ENCODE data around the gene TMEM176B. TPM values are rescaled to one million over a fixed set of nuclear protein-coding genes. Genes with fewer than 3 reads are reported as not detected.

The TMEM176B gene
- total RNA-seq: not detected

GRCh38 chr7:150799741-150800580 lies at the start of gene TMEM176B:
Gene TMEM176B, minus strand, starts transcription at chr7:150800364. Its CDS starts 3,795 bp downstream, at chr7:150796569.

GRCh38 chr7:150800581-150801241 lies 547 bp upstream of the TMEM176B start, which contains the start of gene TMEM176A:
Gene TMEM176A, plus strand, starts transcription at chr7:150800769. Its CDS starts 782 bp downstream, at chr7:150801551.

Other genes starting within 250 kb of the TMEM176B start
- 3.4 TPM for gene GIMAP4, start 233.0 kb downstream of the TMEM176B start, total RNA-seq
- 2.8 TPM for gene GIMAP6, start 168.0 kb downstream of the TMEM176B start, total RNA-seq
- gene GIMAP2, start 114.7 kb downstream of the TMEM176B start, total RNA-seq: 1.9 TPM
- 0.63 TPM for gene GIMAP1, start 83.8 kb downstream of the TMEM176B start, total RNA-seq
- 2.2 TPM for gene GIMAP5, start 62.9 kb downstream of the TMEM176B start, total RNA-seq
- not detected for gene TMEM176A, start 405 bp upstream of the TMEM176B start, total RNA-seq
- not detected for gene AOC1, start 52.2 kb upstream of the TMEM176B start, total RNA-seq
- 17.2 TPM for gene KCNH2, start 178.0 kb upstream of the TMEM176B start, total RNA-seq
- 1.3 TPM for gene NOS3, start 190.7 kb upstream of the TMEM176B start, total RNA-seq
- 2.8 TPM for gene ATG9B, start 224.1 kb upstream of the TMEM176B start, total RNA-seq
- gene ABCB8, start 228.1 kb upstream of the TMEM176B start, total RNA-seq: 67.6 TPM
- gene ASIC3, start 248.2 kb upstream of the TMEM176B start, total RNA-seq: 2.5 TPM

All from parietal lobe (tissue), 1 donor.